CD4-positive, alpha-beta T cell treated with Interferon gamma for 1 hour (primary cell): ENCODE measurements around the gene THADA.
"Not testable (repeated sequence)": the region's sequence is repeated elsewhere in the genome, so short reads cannot be mapped to it uniquely, and the experiment has no call there.

Experiments
- DNase-seq: peaks from one replicate; pipeline ENCODE4 v3.0.0-alpha.2; 2020

THADA gene

GRCh38 chr2:43194121-43194869, 401.5 kb downstream of the THADA start:
- DNase-seq, result no peak

- DNase-seq, result no peak
Observed at GRCh38 chr2:43193652-43194120, 402.2 kb downstream of the THADA start.

- DNase-seq, result no peak
Observed at GRCh38 chr2:43192744-43193651, 402.8 kb downstream of the THADA start.

GRCh38 chr2:43191947-43192516, 403.8 kb downstream of the THADA start:
- DNase-seq, result peak; percentile 31

GRCh38 chr2:43190311-43191052, 405.4 kb downstream of the THADA start:
- no peak for DNase-seq

- not testable (repeated sequence) for DNase-seq
Observed at GRCh38 chr2:43189861-43190260, 406.0 kb downstream of the THADA start.

- no peak for DNase-seq
Observed at GRCh38 chr2:43188561-43189386, 407.1 kb downstream of the THADA start.

- DNase-seq, result no peak
Observed at GRCh38 chr2:43186679-43187374, 409.0 kb downstream of the THADA start.

GRCh38 chr2:43186321-43186678, 409.5 kb downstream of the THADA start:
- no peak for DNase-seq

- no peak for DNase-seq
Observed at GRCh38 chr2:43185146-43185545, 410.7 kb downstream of the THADA start.

GRCh38 chr2:43184339-43184895, 411.4 kb downstream of the THADA start:
- no peak for DNase-seq

GRCh38 chr2:43183743-43184142, 412.1 kb downstream of the THADA start:
- DNase-seq, result no peak

- DNase-seq, result no peak
Observed at GRCh38 chr2:43180897-43181296, 414.9 kb downstream of the THADA start.
